Measurements from ENCODE around the gene PIAS1.
"Not testable (repeated sequence)": the region's sequence is repeated elsewhere in the genome, so short reads cannot be mapped to it uniquely, and the experiment has no call there.

PIAS1 gene

DNA sequence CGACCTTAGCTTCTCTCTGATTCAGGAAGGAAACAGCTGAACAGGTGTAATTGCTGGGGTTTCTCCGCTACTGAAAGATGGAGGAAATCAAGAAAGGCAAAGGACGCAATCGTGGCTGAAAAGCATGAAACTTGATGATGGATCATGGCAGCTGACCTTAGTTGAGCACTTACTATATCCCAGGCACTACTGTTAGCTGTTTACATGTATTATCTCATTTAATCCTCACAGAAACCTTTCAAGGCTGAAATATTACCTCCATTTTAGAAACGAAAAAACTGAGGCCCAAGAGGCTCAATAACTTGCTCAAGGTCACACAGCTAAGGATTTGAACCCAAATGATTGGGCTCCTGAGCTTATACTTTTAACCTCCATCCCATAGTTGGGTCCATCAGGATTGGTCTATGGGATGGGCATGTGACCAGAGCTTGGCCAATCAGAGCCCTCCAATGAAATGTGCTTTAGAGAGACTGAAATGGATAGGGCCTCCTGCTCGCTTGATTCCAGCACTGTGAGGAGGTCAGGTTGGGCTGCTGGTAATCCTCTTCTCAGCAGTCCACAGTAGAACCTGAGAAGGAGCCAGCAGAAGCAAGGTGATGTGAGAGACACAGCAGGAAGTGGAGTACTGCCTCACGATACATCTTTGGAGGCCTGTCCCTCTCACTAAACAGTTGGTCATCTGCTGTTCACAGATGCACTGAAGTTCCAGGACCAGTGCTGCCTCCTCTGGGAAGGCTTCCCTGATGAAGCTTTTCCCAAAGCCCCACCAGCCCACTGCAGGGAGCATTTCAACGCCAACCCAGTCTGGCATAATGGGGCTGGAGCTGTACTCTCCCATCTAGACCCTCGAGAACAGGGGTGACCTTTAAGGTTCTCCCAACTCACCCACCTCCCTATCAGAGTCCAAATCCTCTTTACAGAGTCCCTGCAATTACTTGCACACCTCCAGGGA, 165.0 kb downstream of the PIAS1 start:
- DNase-seq (ENCODE audit: low spot score) = no peak

DNA sequence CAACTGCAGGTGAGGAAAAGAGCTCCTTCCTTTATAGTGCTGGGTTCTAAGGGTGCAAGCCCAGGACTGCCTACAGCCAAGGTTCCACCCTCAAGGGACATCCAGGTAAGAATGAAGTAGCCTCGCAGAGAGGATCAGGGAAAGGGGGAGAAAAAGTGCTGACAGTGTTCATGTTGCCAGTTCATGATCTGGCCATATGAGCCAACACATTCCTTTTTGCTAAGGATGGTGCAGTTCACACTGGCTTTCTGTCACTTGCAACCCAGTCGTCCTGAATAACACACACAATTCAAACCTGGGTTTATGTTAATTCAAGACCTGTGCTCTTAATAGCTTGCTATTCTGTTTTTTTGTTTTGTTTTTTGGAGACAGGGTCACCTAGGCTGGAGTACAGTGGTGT, 166.4 kb downstream of the PIAS1 start:
- no peak for DNase-seq (ENCODE audit: low spot score)

DNA sequence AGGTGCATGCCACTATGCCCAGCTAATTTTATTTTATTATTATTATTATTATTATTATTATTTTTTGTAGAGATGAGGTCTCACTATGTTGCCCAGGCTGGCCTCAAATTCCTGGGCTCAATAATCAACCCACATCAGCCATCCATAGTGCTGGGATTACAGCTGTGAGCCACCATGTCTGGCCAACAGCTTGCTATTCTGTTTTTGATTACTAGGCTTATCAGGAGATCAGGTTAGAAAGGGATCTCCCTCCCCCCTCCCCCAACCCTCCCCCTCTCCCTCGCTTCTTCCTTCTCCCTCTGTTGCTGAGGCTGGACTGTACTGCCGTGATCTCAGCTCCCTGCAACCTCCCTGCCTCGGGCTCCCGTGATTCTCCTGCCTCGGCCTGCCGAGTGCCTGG, 166.9 kb downstream of the PIAS1 start:
- no peak for DNase-seq (ENCODE audit: low spot score)

DNA sequence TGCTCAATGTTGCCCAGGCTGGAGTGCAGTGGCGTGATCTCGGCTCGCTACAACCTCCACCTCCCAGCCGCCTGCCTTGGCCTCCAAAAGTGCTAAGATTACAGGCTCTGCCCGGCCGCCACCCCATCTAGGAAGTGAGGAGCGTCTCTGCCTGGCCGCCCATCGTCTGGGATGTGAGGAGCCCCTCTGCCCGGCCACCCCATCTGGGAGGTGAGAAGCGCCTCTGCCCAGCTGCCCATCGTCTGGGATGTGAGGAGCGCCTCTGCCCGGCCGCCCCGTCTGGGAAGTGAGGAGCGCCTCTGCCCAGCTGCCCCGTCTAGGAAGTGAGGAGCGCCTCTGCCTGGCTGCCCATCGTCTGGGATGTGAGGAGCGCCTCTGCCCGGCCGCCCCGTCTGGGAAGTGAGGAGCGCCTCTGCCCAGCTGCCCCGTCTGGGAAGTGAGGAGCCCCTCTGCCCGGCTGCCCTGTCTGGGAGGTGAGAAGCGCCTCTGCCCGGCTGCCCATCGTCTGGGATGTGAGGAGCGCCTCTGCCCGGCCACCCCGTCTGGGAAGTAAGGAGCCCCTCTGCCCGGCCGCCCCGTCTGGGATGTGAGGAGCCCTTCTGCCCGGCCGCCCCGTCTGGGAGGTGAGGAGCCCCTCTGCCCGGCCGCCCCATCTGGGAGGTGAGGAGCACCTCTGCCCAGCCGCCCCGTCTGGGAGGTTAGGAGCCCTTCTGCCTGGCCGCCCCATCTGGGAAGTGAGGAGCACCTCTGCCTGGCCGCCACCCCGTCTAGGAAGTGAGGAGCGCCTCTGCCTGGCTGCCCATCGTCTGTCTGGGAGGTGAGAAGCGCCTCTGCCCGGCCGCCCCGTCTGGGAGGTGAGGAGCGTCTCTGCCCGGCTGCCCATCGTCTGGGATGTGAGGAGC, 167.7 kb downstream of the PIAS1 start:
- not testable (repeated sequence) for DNase-seq (ENCODE audit: low spot score)

DNA sequence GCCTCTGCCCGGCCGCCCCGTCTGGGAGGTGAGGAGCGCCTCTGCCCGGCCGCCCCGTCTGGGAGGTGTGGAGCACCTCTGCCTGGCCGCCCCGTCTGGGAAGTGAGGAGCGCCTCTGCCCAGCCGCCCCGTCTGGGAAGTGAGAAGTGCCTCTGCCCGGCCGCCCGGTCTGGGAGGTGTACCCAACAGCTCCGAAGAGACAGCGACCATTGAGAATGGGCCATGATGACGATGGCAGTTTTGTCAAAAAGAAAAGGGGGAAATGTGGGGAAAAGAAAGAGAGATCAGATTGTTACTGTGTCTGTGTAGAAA, 168.3 kb downstream of the PIAS1 start:
- not testable (repeated sequence) for DNase-seq (ENCODE audit: low spot score)

DNA sequence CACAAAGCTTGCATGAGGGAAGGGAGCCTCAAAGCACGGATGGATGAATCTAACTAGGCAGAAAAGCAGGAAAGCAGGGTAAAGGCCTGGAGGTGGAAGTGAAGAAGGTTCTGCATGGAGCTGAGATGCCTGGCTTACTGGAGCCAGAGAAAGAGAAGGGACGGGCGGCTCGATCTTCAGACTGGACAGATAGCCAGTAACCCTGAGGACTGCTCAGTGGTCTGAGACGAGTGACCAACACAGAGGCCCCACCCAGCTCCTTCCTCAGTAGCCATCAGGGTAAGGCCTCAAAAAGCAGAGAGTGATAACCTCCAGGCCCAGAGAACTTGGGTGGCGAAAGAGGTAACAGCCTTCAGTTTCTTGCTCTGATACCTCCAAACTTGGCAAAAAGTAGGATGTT, 169.1 kb downstream of the PIAS1 start:
- no peak for DNase-seq (ENCODE audit: low spot score)

DNA sequence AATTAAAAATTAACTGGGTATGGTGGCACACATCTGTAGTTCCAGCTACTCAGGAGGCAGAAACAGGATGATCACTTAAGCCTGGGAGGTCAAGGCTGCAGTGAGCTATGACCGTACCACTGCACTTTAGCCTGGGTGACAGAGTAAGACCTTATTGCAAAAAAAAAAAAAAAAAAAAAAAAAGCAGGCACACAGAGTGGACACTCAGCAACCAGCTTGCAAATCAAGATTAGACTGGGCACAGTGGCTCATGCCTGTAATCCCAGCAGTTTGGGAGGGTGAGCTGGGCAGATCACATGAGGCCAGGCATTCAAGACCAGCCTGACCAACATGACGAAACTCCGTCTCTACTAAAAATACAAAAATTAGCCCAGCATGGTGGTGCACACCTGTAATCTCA, 170.0 kb downstream of the PIAS1 start:
- DNase-seq (ENCODE audit: low spot score) = no peak

DNA sequence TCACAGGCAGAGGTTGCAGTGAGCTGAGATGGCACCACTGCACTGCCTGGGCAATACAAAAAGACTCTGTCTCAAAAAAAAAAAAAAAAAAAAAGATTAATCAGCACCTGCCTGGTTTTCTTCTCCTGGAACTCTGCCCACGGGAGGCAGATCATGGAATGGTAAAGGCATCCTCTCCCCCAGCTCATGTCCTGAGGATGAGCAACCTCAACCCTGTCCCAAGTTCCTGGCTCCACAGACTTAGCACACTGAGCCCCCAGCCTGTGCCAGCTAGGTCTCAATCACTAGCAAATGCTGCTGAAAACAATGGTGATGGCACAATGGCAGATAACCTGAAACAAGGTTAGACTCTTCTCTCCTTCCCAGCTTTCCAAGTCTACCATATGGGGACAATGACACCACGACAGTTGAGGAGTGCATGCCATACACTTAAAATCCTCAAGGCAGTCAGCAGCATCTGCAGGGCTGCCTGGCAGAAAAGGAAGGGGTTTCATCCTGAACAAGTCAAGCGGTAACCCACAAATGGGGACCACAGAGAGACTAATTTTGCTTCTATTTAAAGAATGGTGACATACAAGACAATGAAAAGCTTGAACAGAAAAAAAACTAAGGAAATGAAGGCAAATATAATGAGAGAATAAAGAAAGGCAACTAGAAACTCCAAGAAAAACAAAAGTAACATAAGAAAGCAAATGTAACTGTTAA, 170.6 kb downstream of the PIAS1 start:
- DNase-seq (ENCODE audit: low spot score) = no peak

DNA sequence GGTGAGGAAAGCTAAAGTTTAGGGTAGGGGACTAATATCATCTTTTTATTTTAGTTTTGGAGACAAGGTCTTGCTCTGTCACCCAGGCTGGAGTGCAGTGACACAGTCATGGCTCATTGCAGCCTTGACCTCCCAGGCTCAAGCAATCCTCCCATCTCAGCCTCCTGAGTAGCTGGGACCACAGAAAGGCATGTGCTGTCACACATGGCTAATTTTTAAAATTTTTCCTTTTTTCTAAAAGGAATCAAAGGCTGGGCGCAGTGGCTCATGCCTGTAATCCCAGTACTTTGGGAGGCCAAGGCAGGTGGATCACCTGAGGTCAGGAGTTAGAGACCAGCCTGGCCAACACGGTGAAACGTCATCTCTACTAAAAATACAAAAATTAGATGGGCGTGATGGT, 171.3 kb downstream of the PIAS1 start:
- DNase-seq (ENCODE audit: low spot score) = not testable (repeated sequence)

DNA sequence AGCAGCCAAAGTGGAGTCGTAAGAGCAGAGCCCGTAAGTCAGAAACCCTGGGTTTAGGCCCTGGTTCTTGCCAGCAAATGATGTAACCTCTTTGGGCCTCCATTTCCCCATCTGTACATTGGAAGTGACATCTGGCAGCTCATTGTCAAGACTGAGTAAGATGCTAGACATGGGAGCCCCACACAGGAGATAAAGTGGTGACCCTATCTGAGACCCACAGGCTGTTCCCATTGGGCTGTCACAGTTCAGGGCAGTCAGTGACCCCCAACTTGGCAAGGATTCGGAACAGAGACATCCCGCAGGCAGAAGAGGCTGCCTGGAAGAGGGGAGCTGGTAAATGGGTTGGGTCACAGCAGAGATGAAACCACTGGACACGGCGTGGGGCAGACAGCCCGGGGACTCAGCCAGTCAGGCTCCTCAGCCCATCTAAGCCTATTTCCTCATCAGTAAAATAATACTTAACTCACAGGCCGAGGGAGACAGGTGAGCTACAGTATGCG, 173.6 kb downstream of the PIAS1 start:
- no peak for DNase-seq (ENCODE audit: low spot score)

DNA sequence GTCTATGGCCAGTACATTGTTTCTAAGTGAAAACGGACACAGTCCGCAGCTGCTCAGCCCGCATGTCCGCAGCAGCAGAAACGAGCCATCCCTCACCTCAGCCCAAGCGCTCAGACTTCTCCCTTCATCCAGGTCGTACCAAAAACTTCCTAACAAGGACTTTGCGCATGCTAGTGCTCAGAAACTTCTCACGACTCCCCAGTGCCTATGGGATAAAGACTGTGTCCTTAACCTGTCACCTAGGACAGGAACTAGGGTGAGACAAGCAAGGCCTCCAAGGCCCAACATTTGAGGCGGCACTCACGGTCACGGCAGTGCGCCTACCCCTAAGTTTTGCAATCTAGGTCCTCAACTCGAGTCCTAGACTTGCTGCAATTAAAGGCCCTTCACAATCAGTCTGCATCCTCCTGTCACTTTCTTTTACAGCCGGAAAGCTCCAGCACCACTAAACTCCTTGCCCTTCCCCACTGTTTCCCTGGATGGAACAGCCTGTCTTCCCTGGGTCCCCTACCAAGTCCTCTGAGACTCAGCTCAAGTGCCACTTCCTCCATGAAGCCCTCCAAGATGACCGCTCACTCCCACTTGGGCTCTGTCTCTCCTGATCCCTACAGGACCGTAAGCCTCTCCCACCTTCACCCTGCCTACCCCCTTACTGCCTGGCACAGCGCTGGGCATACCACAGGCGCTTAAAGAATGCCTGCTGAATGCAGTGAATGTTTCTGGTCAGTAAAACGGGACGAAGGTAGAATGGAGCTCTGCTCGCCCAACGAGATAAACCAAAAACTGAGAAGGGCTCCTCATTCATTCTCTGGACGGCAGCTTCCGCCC, 174.2 kb downstream of the PIAS1 start:
- no peak for DNase-seq (ENCODE audit: low spot score)

DNA sequence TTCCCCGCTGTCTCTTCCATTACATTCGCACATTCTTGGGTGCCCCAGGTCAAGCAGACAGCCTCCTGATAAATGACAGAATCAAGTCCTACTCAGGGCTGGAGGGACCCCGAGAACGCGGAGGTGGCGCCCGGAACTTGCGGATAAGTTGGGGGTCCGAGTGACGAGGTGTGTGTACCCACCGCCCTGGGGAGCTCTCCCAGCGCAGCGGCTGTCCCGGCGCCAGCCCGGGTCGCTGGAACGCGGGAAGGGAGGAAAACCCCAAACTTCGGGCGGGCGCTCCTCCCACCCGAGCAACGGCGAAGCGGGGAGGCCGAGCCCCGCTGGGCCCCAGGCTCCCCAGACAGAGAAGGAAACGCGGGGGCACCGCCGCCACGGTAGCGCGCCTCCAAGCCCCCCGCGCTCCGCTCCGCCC, 174.9 kb downstream of the PIAS1 start:
- DNase-seq (ENCODE audit: low spot score) = peak; percentile 19

DNA sequence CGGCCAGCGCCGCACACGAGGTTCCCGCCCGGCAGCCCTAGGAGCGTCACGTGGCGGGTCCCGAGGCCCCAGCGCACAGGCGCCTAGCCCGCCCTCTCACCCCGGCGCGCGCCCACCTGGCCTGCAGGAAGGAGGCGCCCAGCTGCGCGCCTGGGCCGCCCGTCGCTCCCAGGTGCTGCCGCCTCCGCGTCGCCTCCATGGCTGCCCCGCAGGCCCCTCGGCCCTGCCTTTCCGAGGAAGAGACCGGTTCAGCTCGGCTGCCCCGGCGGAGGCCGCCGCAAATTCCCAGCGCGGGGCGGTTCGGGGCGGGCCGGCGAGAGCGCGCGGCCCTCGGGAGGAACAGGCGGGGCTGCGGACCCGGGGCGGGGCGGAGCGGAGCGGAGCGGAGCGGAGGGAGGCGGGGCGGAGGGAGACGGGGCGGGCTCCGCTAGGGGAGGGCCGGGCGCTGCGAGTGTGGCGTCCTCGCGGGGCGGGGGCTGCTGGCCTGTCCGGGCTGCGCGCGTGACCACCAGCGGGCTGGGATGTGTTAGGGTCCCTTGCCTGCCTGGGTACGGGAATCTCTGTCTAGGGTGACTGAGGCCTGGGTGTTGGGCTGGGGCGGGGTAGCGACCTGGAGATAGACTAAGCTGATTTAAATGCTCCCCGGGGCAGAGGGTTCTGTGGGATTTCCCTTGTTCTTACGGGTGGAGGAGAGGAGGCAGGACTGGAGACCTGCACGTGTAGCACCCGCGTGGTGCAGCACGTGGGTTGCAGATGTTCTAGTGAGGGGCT, 175.5 kb downstream of the PIAS1 start, which contains the start of gene CLN6:
TSS of gene CLN6 (minus strand) at position 343 of the 771 bp plus-strand sequence. CDS start at position 199, 144 bp downstream.
- peak; percentile 75 for DNase-seq (ENCODE audit: low spot score)

DNA sequence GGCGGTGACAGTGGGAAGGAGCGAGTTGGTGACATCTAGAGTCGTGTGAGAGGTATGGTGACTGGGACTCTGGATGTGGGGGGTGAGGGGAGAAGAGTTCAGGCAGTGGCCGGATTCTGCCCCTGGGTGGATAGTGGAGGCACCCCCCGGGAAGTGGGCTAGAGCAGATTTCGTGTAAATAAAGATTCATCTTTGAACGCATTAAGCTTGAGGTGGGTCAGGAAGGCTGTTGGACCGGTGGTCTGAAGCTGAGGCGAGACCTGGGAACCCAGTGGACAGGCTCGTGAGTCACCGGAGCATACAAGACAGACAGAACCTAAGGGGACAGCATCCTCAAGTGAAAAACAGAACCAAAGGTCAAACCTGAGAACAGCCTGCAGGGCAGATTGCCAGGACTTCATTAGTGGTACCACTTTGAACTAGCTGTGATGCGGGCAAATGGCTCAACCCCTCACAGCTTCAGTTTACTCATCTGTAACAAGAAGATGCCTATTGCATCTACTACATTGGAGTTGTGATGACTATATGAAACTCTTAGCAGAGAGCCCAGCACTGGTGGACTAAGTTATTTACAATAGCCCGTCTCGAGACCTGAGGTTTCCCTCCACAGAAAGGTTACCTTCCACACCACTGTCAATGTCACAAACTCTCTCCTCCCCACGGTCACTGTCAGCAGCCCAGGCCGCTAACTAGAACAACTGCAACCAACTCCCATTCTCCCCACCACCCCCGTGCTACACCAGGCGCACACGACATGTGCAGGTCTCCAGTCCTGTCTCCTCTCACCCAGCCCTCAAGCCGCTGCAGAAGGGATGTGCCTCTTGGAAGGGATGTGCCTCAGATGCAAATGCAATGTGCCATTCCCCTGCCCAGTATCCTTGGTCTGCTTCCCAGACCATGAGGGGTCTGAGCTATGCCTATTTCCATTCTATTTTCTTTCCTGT, 176.3 kb downstream of the PIAS1 start:
- DNase-seq (ENCODE audit: low spot score) = no peak

DNA sequence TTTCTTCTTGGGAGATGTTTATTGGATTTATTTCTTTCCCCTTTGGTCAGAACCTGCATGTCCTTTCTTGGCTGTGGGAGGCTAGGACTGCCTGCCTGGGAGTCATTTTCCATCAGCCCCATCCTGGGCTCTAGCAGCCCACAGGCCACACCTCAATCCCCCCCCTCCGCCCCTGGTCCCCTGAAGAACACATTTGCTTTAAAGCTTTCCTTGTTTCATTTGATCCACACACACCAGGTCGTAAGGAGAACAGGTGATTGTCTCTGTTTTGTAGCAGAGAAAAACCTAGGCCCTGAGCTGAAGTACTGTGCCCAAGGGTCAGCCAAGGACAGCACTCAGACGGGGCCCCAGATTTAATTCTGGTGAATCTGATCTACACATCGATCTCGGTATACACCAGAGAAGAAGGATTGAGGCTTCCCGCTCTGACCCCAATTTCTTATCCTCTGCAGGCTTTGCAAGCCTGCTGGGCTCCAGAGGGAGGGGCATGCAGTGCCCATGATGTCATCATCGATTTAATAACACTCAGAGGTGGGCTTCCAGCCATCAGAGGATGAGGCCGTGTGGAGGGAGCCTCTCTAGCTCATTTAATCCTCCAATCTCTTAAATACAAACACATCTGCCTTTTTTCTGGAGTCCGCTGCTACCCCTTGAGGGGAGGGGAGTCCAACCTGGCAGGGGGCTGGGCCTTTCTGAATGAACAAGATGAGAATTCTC, 177.1 kb downstream of the PIAS1 start:
- no peak for DNase-seq (ENCODE audit: low spot score)

DNA sequence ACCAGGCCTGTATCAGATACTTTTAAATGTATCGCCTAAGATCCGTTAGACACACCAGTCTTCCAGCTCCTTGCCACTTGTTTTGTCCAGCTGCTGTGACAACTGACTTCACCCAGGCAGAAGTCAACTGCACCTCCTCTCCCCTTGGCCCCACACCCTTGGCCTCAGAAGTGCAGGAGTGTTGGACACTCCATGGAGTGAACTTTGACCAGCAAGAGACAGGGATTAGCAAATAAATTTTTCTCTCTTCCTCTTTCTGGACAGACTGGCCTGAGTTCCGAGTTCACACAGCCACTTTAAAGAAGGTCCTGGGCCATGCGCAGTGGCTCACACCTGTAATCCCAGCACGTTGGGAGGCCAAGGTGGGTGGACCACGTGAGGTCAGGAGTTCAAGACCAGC, 178.3 kb downstream of the PIAS1 start:
- no peak for DNase-seq (ENCODE audit: low spot score)

DNA sequence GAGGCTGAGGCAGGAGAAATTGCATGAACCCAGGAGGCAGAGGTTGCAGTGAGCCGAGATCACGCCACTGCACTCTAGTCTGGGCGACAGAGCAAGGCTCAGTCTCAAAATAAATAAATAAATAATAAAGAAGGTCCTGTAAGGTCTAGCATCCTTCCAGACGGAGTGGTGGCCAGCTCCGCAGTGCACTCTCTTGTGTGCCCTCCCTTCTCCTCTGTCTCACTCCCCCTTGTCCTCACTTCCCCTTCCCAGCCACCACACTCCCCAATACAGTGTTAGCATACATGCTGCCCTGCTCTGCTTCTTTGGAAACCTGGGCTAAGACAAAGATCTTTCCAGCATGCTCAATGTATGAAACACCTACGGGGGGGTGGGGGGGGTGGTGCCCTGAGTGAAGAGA, 178.8 kb downstream of the PIAS1 start:
- no peak for DNase-seq (ENCODE audit: low spot score)

DNA sequence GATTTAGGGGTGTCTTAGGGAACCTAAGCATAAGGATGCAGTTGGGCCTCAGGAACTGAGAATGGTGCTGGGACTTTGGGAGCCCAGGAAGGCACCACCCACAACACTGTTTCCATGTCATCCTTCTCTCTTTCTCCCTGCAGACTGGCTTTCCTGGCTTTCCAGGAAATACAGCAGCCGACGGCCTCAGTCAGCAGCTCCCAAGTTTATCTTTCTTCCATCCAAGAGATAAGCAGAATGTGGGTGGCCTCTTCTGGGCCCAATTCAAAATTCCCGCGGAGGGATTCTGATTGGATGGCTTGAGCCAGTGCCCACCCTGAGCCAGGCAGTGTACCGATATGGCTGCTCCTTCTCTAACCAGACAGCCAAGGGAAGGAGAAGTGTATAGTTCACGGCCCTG, 179.9 kb downstream of the PIAS1 start:
- DNase-seq (ENCODE audit: low spot score) = no peak

DNA sequence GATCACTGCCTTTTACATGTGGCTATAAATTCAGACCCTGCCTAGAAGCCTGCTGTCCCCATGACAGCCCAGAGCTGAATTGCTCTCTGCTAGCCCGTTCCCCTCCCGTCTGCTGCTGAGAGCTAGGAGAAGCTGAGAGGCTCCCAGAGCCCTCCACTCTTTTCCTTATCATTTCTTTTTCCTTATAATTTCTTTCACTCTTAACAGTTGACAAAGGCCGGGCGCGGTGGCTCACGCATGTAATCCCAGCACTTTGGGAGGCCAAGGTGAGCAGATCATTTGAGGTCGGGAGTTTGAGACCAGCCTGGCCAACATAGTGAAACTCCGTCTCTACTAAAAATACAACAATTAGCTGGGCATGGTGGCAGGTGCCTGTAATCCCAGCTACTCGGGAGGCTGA, 180.4 kb downstream of the PIAS1 start:
- DNase-seq (ENCODE audit: low spot score) = not testable (repeated sequence)
